Renal pelvis (tissue), 4 donors: ENCODE measurements around the gene HTR5A. TPM values are rescaled to one million over a fixed set of nuclear protein-coding genes. Genes with fewer than 3 reads are reported as not detected.

Experiments
- DNase-seq: peaks from one replicate; pipeline ENCODE4 v3.0.0-alpha.2; 2013
- polyA plus RNA-seq, 3 donors: library from polyadenylated mRNA; unstranded; fragments of 120-200 nt; gene quantifications; one replicate each; pipeline ENCODE4 v1.2.1, GENCODE V29; 2013; ENCODE audit not compliant: insufficient read length in 3 of 3

The HTR5A gene
- polyA plus RNA-seq, 3 donors, result not detected

GRCh38 chr7:155084969-155085368 is 14.8 kb downstream of the HTR5A start:
- no peak for DNase-seq

- DNase-seq, result no peak
These were observed 20.6 kb downstream of the HTR5A start for GRCh38 chr7:155090684-155091083.

DNA sequence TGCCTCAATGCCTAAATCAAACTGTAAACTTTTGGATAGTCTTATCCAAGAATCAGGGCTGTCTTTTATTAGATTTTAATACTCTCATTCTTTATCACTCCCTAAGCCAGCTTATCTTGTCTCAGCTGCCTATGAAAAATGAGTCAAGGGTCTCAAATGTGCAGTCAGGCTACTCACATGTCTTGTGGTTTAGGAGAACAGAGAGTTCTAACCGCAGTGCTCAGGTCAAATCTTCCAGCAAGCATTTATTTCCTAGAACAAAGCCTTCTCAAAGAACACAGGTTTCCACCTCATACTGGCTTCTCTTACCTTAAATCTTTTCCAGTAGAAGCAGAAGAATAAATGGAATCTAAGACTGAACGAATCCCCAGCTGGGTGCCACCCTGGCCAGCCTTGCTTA is 23.5 kb downstream of the HTR5A start:
- DNase-seq, result no peak

DNA sequence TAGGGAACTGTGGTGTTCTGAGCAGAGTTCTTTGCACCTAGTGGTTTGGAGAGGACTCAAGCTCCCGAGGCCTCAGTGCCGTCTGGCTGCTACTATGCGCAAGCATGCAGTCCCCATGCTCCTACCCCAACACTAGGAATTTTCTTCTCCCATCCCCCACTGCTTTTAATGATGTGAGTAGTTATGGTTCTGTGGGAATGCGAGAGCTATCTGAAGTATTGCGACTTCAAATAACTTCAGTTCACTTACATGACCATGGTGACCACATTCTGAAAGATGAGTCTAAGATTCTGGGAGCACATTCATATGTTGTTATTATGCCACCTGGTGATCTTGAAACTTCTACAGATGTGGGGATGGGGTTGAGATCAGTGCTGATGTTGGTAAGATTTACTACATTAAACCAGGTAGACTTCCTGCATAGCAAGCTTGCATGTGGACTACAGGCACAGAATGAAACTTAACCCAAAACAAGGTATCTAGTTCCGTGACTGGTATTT is 24.6 kb downstream of the HTR5A start:
- no peak for DNase-seq

DNA sequence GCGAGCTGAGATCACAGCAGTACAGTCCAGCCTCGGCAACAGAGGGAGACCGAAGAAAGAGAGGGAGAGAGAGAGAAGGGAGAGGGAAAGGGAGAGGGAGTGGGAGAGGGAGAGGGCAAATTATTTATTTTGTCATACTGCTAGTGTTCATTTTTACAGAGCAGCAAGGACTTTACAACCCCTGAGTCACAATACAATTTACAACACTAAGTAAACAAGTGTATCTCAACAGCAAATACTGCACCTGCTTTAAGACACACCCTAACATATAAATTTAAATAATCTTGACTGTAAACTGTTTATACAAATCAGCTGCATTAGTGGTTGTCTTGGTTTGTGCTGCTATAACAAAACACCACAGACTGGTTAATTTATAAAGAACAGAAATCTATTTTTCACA is 27.2 kb downstream of the HTR5A start:
- DNase-seq, result no peak

- DNase-seq, result no peak
These were observed 33.7 kb downstream of the HTR5A start for GRCh38 chr7:155103839-155104238.

GRCh38 chr7:155104913-155105312 is 34.8 kb downstream of the HTR5A start:
- DNase-seq, result no peak

DNA sequence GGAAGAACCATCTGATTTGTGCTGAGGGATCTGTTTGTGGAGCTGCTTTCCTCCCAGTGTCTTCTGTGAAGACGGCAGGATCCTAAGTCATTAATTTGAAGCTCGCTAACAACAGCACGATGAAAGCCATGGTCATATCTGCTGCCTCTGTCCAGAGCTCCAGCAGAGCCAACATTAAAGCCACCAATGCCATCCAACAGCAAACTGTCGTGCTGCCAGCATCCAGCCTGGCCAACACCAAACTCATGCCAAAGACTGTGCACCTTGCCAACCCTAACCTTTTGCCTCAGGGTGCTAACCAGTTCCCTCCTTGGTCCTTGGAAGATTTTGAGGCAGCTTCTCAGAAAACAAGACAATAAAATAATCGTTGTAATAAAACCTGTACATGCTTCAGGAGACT is 36.2 kb downstream of the HTR5A start:
- no peak for DNase-seq

DNA sequence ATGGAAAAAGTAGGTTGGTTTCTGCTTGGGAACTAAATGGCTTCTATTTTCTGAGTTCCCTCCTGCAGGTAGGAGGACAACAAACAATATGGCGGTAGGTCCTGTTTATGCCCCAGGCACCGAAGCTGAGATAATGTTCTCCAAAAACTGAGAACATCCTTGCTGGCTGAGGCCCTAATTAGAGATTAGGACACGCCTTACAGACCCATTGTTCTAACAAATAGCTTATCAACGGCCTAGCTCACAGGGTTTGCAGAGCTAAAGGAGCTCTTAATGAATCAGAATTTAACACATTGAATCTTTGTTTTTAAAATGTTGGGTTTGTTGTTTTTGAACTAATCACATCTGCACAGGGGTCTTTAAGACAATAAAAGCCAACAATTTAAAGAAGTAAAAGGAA is 37.0 kb downstream of the HTR5A start:
- no peak for DNase-seq

GRCh38 chr7:155108144-155108901 is 38.2 kb downstream of the HTR5A start:
- no peak for DNase-seq

GRCh38 chr7:155109121-155109520 is 39.0 kb downstream of the HTR5A start:
- no peak for DNase-seq

DNA sequence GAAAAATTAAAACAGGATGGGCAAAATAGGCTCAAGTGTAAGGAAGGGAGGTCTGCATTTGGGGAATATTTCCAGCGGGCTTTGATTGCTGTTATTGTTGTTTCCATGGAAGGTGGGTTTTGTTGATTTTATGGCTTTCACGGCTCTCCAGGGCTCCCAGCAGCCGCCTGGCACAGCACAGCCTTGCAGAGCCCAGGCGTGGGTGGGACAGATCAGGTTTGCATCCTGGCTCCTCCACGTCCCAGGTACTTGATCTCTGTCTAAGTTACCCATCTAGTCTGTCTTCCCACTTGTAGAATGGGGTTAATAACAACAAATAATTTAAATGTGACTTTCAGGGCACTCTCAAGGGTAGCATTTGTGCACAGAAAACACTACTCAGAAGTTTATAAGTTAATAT is 45.2 kb downstream of the HTR5A start:
- DNase-seq, result no peak

DNA sequence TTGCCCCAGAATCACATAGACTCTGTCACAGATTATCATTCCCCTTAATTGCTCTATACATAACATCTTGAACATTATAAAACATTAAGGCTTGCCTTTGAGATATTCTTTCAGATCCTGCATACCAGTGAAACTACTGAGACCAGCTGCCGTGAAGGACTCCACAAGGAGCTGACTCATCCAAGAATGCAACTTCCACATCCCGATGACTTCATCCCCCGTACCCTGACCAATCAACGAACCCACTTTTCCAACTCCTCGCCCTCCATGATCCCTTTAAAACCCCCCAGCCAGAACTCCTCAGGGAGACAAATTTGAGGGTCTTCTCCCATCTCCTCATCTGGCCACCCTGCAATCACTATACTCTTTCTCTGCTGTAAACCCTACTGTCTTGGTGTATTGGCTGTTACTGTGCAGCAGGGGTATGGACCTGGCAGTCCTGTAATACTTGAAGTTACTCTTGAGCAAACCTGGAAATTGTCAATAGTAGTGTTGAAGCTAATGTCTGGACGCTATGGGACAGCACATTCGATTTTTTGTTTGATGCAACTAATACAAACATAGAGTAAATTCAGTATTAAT is 49.8 kb downstream of the HTR5A start:
- no peak for DNase-seq

DNA sequence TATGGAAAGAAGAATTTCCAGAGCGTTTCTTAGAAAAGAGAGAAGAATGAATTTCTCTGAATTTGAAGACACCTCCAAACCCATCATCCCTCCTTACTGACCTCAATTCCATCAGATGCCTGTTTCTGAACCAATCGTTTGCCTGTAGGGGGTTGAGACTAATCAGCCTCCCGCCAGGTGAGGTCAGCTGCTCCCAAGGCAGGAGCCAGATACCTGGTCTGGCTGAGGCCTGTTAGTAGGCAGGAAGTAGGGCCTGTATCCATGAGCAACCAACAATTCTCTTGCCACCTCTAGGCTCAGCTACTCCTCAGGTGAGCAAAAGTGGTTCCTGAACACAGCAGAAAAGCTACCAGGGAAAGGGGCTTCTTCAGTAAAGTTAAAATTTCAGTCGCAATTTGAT is 50.3 kb downstream of the HTR5A start:
- no peak for DNase-seq

- no peak for DNase-seq
These were observed 52.7 kb downstream of the HTR5A start for GRCh38 chr7:155122831-155123230.

GRCh38 chr7:155123413-155123812 is 53.3 kb downstream of the HTR5A start:
- no peak for DNase-seq

DNA sequence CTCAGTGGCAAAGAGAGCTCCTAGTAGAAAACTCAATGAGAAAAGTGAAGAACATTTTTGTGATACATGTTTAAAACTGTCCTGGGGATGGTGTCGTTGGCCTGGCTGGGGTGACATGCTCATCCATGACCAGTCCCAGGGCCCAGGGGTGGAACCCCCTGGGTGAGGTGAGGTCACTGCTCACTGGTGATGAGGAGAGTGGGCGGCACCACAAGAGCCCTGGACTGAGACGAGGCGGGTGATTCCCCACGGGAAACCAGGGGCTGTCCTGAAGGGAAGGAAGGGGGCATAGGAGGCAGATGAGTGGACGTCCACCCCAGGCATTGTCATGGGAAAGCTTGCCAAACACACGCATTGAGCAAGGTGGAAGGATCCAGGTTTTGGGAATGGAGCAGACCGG is 54.6 kb downstream of the HTR5A start:
- no peak for DNase-seq

DNA sequence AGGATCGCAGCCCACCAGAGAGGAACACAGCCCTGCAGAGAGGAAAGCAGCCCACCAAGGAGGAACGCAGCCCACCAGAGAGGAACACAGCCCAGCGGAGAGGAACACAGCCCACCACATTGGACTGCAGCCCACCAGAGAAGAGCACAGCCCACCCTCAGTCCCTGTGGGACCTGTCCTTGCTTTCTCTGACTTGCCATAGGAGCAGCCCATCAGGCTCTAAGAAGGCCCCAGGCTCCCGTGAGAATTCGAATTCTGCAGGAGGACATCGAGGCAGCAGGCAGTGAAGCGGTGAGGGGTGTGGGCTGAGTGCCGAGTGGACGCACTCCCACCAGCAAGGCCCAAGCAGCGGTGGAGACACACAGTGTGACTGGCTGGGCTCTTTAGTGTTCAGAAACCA is 59.1 kb downstream of the HTR5A start:
- no peak for DNase-seq

GRCh38 chr7:155129789-155130188 is 59.7 kb downstream of the HTR5A start:
- DNase-seq, result no peak

GRCh38 chr7:155130493-155130892 is 60.4 kb downstream of the HTR5A start:
- no peak for DNase-seq

DNA sequence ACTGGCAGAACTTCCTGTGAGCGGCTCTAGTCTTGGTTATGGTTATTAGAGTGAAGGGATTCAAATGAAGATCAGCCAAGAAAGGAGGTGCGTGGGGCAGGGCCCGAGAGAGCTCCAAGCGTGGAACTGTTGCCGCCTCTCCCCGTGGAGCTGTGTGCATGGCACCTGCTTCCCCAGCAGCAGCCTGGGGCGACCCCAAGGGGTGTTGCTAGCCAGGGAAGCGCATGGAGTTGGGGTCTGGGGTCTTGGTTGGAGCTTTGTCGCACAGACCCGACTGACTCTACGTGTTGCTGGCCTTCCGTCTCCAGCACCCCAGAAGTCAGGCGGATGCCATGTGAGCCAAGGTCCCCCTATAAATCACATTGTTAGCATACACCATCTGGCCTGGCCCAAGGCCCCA is 61.0 kb downstream of the HTR5A start:
- DNase-seq, result no peak

GRCh38 chr7:155132431-155132830 is 62.3 kb downstream of the HTR5A start:
- DNase-seq, result no peak

- DNase-seq, result no peak
These were observed 66.6 kb downstream of the HTR5A start for GRCh38 chr7:155136619-155137243.
